GM12892 (cell line): ENCODE measurements around the gene RHOH.

Experiments
- POLR2A ChIP-seq: IDR thresholded peaks from 2 replicates; pipeline ENCODE4 v1.6.1; 2011; ENCODE audit warnings: low read depth, low read length, control low read depth
- POLR2AphosphoS5 ChIP-seq: IDR thresholded peaks from 2 replicates; pipeline ENCODE4 v1.6.1; 2011; ENCODE audit warnings: low read depth, low read length, control low read depth
- TAF1 ChIP-seq: IDR thresholded peaks from 2 replicates; pipeline ENCODE4 v1.6.1; 2011; ENCODE audit warnings: low read depth, mild to moderate bottlenecking, control low read depth, low read length, borderline replicate concordance

DNA sequence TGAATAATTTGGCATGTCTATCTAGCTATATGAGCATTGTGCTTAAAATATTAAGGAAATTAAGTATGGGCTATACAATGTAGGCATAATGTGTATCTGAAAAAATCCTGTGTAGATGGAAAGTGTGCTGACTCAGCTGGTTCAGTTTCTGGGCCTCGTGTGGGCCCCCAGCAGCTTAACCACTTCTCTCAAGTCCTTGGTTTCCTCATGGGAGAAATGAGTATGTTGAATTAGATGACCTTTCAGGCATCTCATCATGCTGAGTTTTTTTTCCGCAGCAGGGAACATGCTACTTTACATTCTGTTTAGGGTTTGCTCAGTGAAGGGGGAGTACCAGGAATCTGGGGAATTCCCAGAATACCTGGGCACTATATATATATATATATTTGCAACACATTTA is 30.5 kb downstream of the RHOH start:
- TF ChIP-seq TAF1 = no peak
- TF ChIP-seq POLR2A = 0 out of 2 replicates have a peak, but pooled peaks have one; percentile 35
- TF ChIP-seq POLR2AphosphoS5 = peak; percentile 63
